ENCODE measurements around the gene SND1.
"Not testable (repeated sequence)": the region's sequence is repeated elsewhere in the genome, so short reads cannot be mapped to it uniquely, and the experiment has no call there.

The SND1 gene

GRCh38 chr7:127900732-127901685, 249.0 kb downstream of the SND1 start:
- no peak overlapping the region for H3K9ac ChIP-seq (ENCODE audit: low read length)
- no peaks in the 10 kb centered on the region for H4K20me1 ChIP-seq (ENCODE audit: insufficient read depth, low read length)
- peaks cover 39% of the 10 kb centered on the region for H3K4me1 ChIP-seq (ENCODE audit: insufficient read depth, low read length, severe bottlenecking)
- H3K27me3 ChIP-seq (ENCODE audit: insufficient read depth, low read length) = no peaks in the 10 kb centered on the region
- H3K79me2 ChIP-seq (ENCODE audit: insufficient read depth, low read length) = no peaks in the 10 kb centered on the region
- no peaks in the 10 kb centered on the region for H3K9me3 ChIP-seq (ENCODE audit: low read length)
- H2AFZ ChIP-seq (ENCODE audit: low read length) = no peak overlapping the region
- no peaks in the 10 kb centered on the region for H3K9me2 ChIP-seq (ENCODE audit: low read depth, low read length)
- no peak overlapping the region for H3K4me2 ChIP-seq (ENCODE audit: low read length)
- no peak overlapping the region for H3K27ac ChIP-seq (ENCODE audit: low read depth, low read length, poor library complexity, severe bottlenecking)
- no peaks in the 10 kb centered on the region for H3F3A ChIP-seq (ENCODE audit: insufficient read depth, low read length)
- no peak overlapping the region for H3K4me3 ChIP-seq (ENCODE audit: low read depth, low read length, poor library complexity, severe bottlenecking)
- no peak for TF ChIP-seq EZH2 (IDR thresholded peaks at IDR 0.05; ENCODE audit: borderline replicate concordance, low read length)
- TF ChIP-seq, protein P1, sequence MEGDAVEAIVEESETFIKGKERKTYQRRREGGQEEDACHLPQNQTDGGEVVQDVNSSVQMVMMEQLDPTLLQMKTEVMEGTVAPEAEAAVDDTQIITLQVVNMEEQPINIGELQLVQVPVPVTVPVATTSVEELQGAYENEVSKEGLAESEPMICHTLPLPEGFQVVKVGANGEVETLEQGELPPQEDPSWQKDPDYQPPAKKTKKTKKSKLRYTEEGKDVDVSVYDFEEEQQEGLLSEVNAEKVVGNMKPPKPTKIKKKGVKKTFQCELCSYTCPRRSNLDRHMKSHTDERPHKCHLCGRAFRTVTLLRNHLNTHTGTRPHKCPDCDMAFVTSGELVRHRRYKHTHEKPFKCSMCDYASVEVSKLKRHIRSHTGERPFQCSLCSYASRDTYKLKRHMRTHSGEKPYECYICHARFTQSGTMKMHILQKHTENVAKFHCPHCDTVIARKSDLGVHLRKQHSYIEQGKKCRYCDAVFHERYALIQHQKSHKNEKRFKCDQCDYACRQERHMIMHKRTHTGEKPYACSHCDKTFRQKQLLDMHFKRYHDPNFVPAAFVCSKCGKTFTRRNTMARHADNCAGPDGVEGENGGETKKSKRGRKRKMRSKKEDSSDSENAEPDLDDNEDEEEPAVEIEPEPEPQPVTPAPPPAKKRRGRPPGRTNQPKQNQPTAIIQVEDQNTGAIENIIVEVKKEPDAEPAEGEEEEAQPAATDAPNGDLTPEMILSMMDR (IDR thresholded peaks at IDR 0.05; ENCODE audit: low read length) = no peak
- peaks cover 26% of the 10 kb centered on the region; the same call in 1 of the 2 replicates for H3K36me3 ChIP-seq (ENCODE audit: insufficient read depth, low read length)

DNA sequence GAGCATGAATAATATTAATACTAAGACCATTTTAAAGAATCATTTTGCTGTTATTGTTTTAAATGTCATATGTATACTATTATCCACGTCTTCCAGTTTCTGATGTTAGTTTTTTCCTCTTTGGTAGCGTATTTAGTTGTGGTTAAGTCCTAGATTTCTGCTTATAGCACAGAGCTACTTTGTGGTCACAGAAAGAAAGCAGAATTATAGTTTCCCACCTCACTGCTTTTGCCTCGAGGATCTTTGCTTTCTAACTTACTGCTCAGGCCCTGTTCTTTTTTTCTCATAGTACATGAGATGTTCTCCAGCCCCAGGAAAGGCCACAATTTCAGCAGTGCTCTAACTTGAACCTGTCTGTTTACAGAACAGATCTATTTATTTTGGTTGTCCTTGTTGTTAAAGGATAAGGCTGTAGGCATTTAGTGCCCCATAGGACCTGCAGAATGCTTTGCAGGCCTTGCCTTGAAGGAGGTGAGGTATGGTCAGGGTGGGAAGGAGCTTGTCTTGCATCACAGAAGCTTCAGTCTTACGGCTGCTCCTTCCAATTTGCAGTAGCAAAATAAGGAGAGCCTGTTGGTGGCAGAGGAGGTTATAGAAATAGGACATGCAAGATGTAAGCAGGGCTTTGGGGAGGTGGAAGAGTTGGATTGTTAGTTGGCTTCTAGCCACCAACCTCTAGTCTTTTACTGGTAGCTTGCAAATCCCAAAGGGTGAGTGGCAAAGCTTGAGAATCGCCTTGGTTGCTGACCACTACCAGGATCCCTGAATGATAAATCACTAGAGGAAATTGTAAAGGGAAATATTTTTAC, 250.1 kb downstream of the SND1 start:
- Histone ChIP-seq H3K9me3 (ENCODE audit: low read length) (no peaks in the 10 kb centered on the region), H4K20me1 (ENCODE audit: insufficient read depth, low read length) (no peaks in the 10 kb centered on the region), H3K27ac (ENCODE audit: low read depth, low read length, poor library complexity, severe bottlenecking) (no peak overlapping the region), H3F3A (ENCODE audit: insufficient read depth, low read length) (no peaks in the 10 kb centered on the region), H3K4me1 (ENCODE audit: insufficient read depth, low read length, severe bottlenecking) (peaks cover 50% of the 10 kb centered on the region), H3K27me3 (ENCODE audit: insufficient read depth, low read length) (no peaks in the 10 kb centered on the region), H3K79me2 (ENCODE audit: insufficient read depth, low read length) (no peaks in the 10 kb centered on the region), H3K9ac (ENCODE audit: low read length) (no peak overlapping the region), H2AFZ (ENCODE audit: low read length) (no peak overlapping the region), H3K4me3 (ENCODE audit: low read depth, low read length, poor library complexity, severe bottlenecking) (no peak overlapping the region), H3K36me3 (ENCODE audit: insufficient read depth, low read length) (peaks cover 19% of the 10 kb centered on the region; the same call in 1 of the 2 replicates), H3K4me2 (ENCODE audit: low read length) (no peak overlapping the region), H3K9me2 (ENCODE audit: low read depth, low read length) (no peaks in the 10 kb centered on the region)
- no peak for TF ChIP-seq EZH2 (IDR thresholded peaks at IDR 0.05; ENCODE audit: borderline replicate concordance, low read length)
- TF ChIP-seq, protein P1 (IDR thresholded peaks at IDR 0.05; ENCODE audit: low read length) = no peak

DNA sequence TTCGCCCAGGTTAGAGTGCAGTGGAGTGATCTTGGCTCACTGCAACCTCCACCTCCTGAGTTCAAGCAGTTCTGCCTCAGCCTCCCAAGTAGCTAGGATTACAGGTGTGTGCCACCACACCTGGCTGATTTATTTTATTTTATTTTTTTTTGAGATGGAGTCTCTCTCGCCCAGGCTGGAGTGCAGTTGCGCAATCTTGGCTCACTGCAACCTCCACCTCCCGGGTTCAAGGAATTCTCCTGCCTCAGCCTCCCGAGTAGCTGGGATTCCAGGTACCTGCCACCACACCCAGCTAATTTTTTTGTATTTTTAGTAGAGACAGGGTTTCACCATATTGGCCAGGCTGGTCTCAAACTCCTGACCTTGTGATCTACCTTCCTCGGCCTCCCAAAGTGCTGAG, 250.8 kb downstream of the SND1 start:
- not testable (repeated sequence) for H3K4me3 ChIP-seq (ENCODE audit: low read depth, low read length, poor library complexity, severe bottlenecking); H3K9me2 ChIP-seq (ENCODE audit: low read depth, low read length); H2AFZ ChIP-seq (ENCODE audit: low read length); H3K27me3 ChIP-seq (ENCODE audit: insufficient read depth, low read length); H3F3A ChIP-seq (ENCODE audit: insufficient read depth, low read length); H3K27ac ChIP-seq (ENCODE audit: low read depth, low read length, poor library complexity, severe bottlenecking); H3K9me3 ChIP-seq (ENCODE audit: low read length); H4K20me1 ChIP-seq (ENCODE audit: insufficient read depth, low read length); H3K79me2 ChIP-seq (ENCODE audit: insufficient read depth, low read length); H3K9ac ChIP-seq (ENCODE audit: low read length); H3K4me2 ChIP-seq (ENCODE audit: low read length)
- Histone ChIP-seq H3K4me1 (ENCODE audit: insufficient read depth, low read length, severe bottlenecking) (peaks cover 57% of the 10 kb centered on the region), H3K36me3 (ENCODE audit: insufficient read depth, low read length) (peaks cover 17% of the 10 kb centered on the region; the same call in 1 of the 2 replicates)

Data from OCI-LY1 (cell line).